Caco-2 (cell line): ENCODE measurements around the gene SERTAD2. TPM values are rescaled to one million over a fixed set of nuclear protein-coding genes. Genes with fewer than 3 reads are reported as not detected.

Source experiments
- BruUV-seq: library from RNA; stranded (reverse); fragments of 400-500 nt; replicated peaks from 2 replicates; lab custom pipeline; 2021; lab: Mats Ljungman, UMichigan
- CTCF ChIA-PET: fragments of 300-600 bp; sonication (Branson Sonifier 250); formaldehyde crosslinking; loops from one replicate; lab custom pipeline; 2022; ENCODE audit warnings: antibody characterized with exemption; lab: Charles Lee
- POLR2A ChIA-PET: fragments of 300-600 bp; sonication (Branson Sonifier 250); formaldehyde crosslinking; loops from one replicate; lab custom pipeline; 2022; ENCODE audit warnings: antibody characterized with exemption; lab: Charles Lee
- DNase-seq, 2 experiments: peaks; one replicate each; pipeline versions ENCODE4 v3.0.0 to v3.0.0-alpha.2; 2020 to 2022
- H3K27me3 ChIP-seq: replicated peaks from 2 replicates; pipeline ENCODE4 v1.6.0; 2011; ENCODE audit warnings: low read length; ENCODE audit not compliant: control insufficient read depth, insufficient read depth
- H3K36me3 ChIP-seq: 2 replicates; pipeline ENCODE4 v1.5.1; 2011; ENCODE audit warnings: low read length; ENCODE audit not compliant: control insufficient read depth, insufficient read depth
- H3K4me1 ChIP-seq: fragments of 250-450 bp; sonication (Bioruptor Pico); 2 replicates; pipeline ENCODE4 v1.5.1; 2020; ENCODE audit warnings: mild to moderate bottlenecking
- H3K4me3 ChIP-seq: 2 replicates; pipeline ENCODE4 v1.5.1; 2011; ENCODE audit warnings: low read depth, mild to moderate bottlenecking, control low read depth, low read length
- H3K9me3 ChIP-seq: fragments of 250-450 bp; sonication (Bioruptor Pico); 2 replicates; pipeline ENCODE4 v1.5.1; 2020; ENCODE audit warnings: mild to moderate bottlenecking, moderate library complexity
- H3K27ac Mint-ChIP-seq: one replicate; pipeline ENCODE4 v1.8.0; 2022; ENCODE audit warnings: mixed read lengths; ENCODE audit not compliant: unreplicated experiment
- H3K27me3 Mint-ChIP-seq: one replicate; pipeline ENCODE4 v1.8.0; 2022; ENCODE audit warnings: mixed read lengths; ENCODE audit not compliant: insufficient read depth, unreplicated experiment
- H3K36me3 Mint-ChIP-seq: one replicate; pipeline ENCODE4 v1.8.0; 2022; ENCODE audit warnings: mild to moderate bottlenecking, mixed read lengths; ENCODE audit not compliant: insufficient read depth, unreplicated experiment
- H3K4me1 Mint-ChIP-seq: one replicate; pipeline ENCODE4 v1.8.0; 2022; ENCODE audit warnings: low read depth, mixed read lengths; ENCODE audit not compliant: unreplicated experiment
- H3K4me3 Mint-ChIP-seq: one replicate; pipeline ENCODE4 v1.8.0; 2022; ENCODE audit warnings: mild to moderate bottlenecking, moderate library complexity, mixed read lengths; ENCODE audit not compliant: unreplicated experiment
- H3K9me3 Mint-ChIP-seq: one replicate; pipeline ENCODE4 v1.8.0; 2022; ENCODE audit warnings: mixed read lengths; ENCODE audit not compliant: unreplicated experiment
- intact Hi-C: fragments of 100-400 bp; cut with micrococcal nuclease; formaldehyde crosslinking; loops from one replicate; pipeline ENCODE4 v1.10.0; 2022; ENCODE audit not compliant: unreplicated experiment
- total RNA-seq: library from RNA; stranded (reverse); gene quantifications from 2 replicates; pipeline ENCODE4 v1.2.3, GENCODE V29; 2022
- TF ChIP-seq, protein P1 (sequence below), 2 experiments: fragments of 200-600 bp in 1 of 2; IDR thresholded peaks; 1 replicate in 1 of 2; 2 replicates in 1 of 2; pipeline versions ENCODE4 v1.5.1 to v1.8.0; 2011 to 2022; ENCODE audit warnings: antibody characterized with exemption in 1 of 2, control low read depth in 1 of 2, inconsistent platforms in 1 of 2, low read depth in 1 of 2, low read length in 1 of 2, mild to moderate bottlenecking in 1 of 2, moderate library complexity in 1 of 2; ENCODE audit not compliant: insufficient read depth in 1 of 2, severe bottlenecking in 1 of 2, unreplicated experiment in 1 of 2

SERTAD2 gene
- total RNA-seq, 1 experiment from 2014 or later: 25.8 TPM

DNA sequence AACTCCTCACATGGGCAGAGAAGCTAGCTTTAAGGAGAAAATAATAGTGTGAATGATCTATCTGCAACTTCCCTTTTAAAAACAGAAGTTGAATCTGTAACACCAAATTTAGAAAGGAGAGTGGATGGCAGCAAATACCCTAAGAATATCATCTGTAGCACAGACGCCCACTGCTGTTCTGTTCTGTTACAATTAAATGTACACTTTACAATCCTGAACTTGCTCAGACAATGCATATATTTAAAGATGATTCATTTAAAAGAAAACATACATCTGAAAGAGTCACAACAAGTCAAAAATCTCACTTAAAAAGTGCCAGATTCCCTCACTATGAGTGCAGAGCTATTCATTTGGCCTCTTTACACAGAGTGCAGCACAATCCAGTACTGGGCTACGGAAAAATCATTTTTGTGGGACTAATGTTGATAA, 8.0 kb upstream of the SERTAD2 start:
- H3K27ac Mint-ChIP-seq: no peak overlapping the region
- Histone ChIP-seq H3K9me3 (no peaks in the 10 kb centered on the region), H3K36me3 (no peaks in the 10 kb centered on the region), H3K4me3 (no peak overlapping the region), H3K4me1 (no peaks in the 10 kb centered on the region), H3K27me3 (no peaks in the 10 kb centered on the region)
- H3K4me1 Mint-ChIP-seq: no peaks in the 10 kb centered on the region
- H3K9me3 Mint-ChIP-seq: no peaks in the 10 kb centered on the region
- H3K27me3 Mint-ChIP-seq: no peaks in the 10 kb centered on the region
- H3K4me3 Mint-ChIP-seq: no peak overlapping the region
- TF ChIP-seq, protein P1, sequence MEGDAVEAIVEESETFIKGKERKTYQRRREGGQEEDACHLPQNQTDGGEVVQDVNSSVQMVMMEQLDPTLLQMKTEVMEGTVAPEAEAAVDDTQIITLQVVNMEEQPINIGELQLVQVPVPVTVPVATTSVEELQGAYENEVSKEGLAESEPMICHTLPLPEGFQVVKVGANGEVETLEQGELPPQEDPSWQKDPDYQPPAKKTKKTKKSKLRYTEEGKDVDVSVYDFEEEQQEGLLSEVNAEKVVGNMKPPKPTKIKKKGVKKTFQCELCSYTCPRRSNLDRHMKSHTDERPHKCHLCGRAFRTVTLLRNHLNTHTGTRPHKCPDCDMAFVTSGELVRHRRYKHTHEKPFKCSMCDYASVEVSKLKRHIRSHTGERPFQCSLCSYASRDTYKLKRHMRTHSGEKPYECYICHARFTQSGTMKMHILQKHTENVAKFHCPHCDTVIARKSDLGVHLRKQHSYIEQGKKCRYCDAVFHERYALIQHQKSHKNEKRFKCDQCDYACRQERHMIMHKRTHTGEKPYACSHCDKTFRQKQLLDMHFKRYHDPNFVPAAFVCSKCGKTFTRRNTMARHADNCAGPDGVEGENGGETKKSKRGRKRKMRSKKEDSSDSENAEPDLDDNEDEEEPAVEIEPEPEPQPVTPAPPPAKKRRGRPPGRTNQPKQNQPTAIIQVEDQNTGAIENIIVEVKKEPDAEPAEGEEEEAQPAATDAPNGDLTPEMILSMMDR (IDR thresholded peaks at IDR 0.05; ENCODE audit: insufficient read depth in 1 of 2, low read depth in 1 of 2, low read length in 1 of 2, severe bottlenecking in 1 of 2, unreplicated experiment in 1 of 2): no peak
- POLR2A ChIA-PET: no interaction called here
- no TSS peak for BruUV-seq
- CTCF ChIA-PET: interaction anchor here (1.0 kb wide), 1 partner anchor 8 kb away, joined by 3 read pairs; the partner anchor contains the start of gene SERTAD2
- no peak for DNase-seq
- H3K36me3 Mint-ChIP-seq: no peaks in the 10 kb centered on the region
- intact Hi-C loops: no loop called here

DNA sequence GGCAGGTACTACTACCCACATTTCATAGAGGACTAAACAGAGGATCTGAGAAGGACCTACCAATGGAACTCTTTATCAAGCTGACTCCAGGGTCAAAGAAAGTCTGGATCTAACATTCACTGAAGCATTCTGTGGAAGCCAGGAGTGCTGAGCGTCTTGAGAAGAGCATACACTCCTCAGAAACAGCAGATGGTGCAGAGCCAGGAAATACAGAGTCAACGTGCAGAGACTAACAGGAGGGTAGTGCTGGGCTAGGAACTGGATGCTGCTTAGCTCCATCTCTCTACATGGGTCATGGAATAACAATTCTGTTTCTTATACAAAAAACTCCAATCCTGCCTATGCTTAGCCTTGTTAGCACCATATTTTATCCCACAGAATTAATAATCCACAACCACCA, 5.5 kb upstream of the SERTAD2 start:
- no TSS peak for BruUV-seq
- intact Hi-C loops: loop anchor here (10.0 kb wide), 2 partner anchors 134 to 566 kb away; partner anchors contain the start of genes ACTR2 and AFTPH
- peaks cover 5% of the 10 kb centered on the region; the same call in 1 of the 2 replicates for H3K4me1 ChIP-seq
- Mint-ChIP-seq H3K4me3 (no peak overlapping the region), H3K36me3 (peaks cover 3% of the 10 kb centered on the region), H3K9me3 (no peaks in the 10 kb centered on the region), H3K27me3 (no peaks in the 10 kb centered on the region), H3K4me1 (peaks cover 11% of the 10 kb centered on the region), H3K27ac (no peak overlapping the region)
- TF ChIP-seq, protein P1 (IDR thresholded peaks at IDR 0.05; ENCODE audit: insufficient read depth in 1 of 2, low read depth in 1 of 2, low read length in 1 of 2, severe bottlenecking in 1 of 2, unreplicated experiment in 1 of 2): no peak
- DNase-seq: no peak
- ChIA-PET CTCF (no interaction called here), POLR2A (no interaction called here)
- H3K27me3 ChIP-seq: no peaks in the 10 kb centered on the region
- no peak overlapping the region for H3K4me3 ChIP-seq
- H3K36me3 ChIP-seq: no peaks in the 10 kb centered on the region
- H3K9me3 ChIP-seq: no peaks in the 10 kb centered on the region

DNA sequence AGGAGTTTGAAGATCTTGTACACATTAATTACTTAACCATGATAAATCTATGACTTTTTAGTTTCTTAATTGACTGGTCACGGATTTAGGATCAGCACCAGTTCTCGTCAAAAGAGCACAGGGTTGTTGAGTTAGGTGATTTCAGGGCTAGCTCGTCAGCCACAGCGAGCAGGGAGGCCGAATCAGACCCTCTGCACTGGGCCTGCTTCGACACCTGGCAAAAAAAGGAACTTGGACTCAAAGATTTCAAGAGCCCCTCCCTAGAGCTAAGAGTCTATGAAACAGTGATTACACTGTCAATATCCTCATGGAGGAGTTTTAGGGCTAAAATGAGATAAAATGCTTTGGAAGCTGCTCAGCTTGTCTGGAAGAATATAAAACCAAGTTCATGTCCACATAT, 4.6 kb upstream of the SERTAD2 start:
- Mint-ChIP-seq H3K27ac (no peak overlapping the region), H3K9me3 (no peaks in the 10 kb centered on the region), H3K36me3 (peaks cover 13% of the 10 kb centered on the region), H3K27me3 (no peaks in the 10 kb centered on the region), H3K4me1 (peaks cover 11% of the 10 kb centered on the region), H3K4me3 (no peak overlapping the region)
- TF ChIP-seq, protein P1 (IDR thresholded peaks at IDR 0.05; ENCODE audit: insufficient read depth in 1 of 2, low read depth in 1 of 2, low read length in 1 of 2, severe bottlenecking in 1 of 2, unreplicated experiment in 1 of 2): no peak
- Histone ChIP-seq H3K9me3 (no peaks in the 10 kb centered on the region), H3K27me3 (no peaks in the 10 kb centered on the region), H3K36me3 (no peaks in the 10 kb centered on the region), H3K4me1 (peaks cover 5% of the 10 kb centered on the region; the same call in 1 of the 2 replicates), H3K4me3 (no peak overlapping the region)
- POLR2A ChIA-PET: interaction anchor here (0.6 kb wide), 1 partner anchor 20 kb away, joined by 3 read pairs; no protein-coding TSS in a partner anchor
- no peak for DNase-seq
- intact Hi-C loops: loop anchor here (10.0 kb wide), 2 partner anchors 133 to 567 kb away; partner anchors contain the start of genes ACTR2 and AFTPH
- CTCF ChIA-PET: interaction anchor here (1.4 kb wide), 1 partner anchor 10 kb away, joined by 3 read pairs; no protein-coding TSS in a partner anchor
- BruUV-seq: no TSS peak
